ENCODE data around the gene SEMA4B. TPM values are rescaled to one million over a fixed set of nuclear protein-coding genes. Genes with fewer than 3 reads are reported as not detected.
"Not testable (repeated sequence)": the region's sequence is repeated elsewhere in the genome, so short reads cannot be mapped to it uniquely, and the experiment has no call there.

The SEMA4B gene
- total RNA-seq, 1 experiment from 2014 or later: 50.2 TPM

GRCh38 chr15:90187257-90187868, 13.8 kb upstream of the SEMA4B start:
- DNase-seq (ENCODE audit: low spot score): no peak
- TF ChIP-seq ATF2 (CRISPR knock-in tag; IDR thresholded peaks at IDR 0.05; ENCODE audit: borderline replicate concordance, low read depth): no peak
- TF ChIP-seq ZNF138 (CRISPR knock-in tag; conservative IDR thresholded peaks at IDR 0.05): no peak
- no peak for TF ChIP-seq ZBTB21 (CRISPR knock-in tag; IDR thresholded peaks at IDR 0.05; ENCODE audit: borderline replicate concordance)
- TF ChIP-seq RORB (CRISPR knock-in tag; IDR thresholded peaks at IDR 0.05): no peak
- TF ChIP-seq, protein P1, sequence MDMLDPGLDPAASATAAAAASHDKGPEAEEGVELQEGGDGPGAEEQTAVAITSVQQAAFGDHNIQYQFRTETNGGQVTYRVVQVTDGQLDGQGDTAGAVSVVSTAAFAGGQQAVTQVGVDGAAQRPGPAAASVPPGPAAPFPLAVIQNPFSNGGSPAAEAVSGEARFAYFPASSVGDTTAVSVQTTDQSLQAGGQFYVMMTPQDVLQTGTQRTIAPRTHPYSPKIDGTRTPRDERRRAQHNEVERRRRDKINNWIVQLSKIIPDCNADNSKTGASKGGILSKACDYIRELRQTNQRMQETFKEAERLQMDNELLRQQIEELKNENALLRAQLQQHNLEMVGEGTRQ (CRISPR knock-in tag; IDR thresholded peaks at IDR 0.05): no peak
- TF ChIP-seq FOXP4 (CRISPR knock-in tag; IDR thresholded peaks at IDR 0.05): no peak
- TF ChIP-seq, protein P2, sequence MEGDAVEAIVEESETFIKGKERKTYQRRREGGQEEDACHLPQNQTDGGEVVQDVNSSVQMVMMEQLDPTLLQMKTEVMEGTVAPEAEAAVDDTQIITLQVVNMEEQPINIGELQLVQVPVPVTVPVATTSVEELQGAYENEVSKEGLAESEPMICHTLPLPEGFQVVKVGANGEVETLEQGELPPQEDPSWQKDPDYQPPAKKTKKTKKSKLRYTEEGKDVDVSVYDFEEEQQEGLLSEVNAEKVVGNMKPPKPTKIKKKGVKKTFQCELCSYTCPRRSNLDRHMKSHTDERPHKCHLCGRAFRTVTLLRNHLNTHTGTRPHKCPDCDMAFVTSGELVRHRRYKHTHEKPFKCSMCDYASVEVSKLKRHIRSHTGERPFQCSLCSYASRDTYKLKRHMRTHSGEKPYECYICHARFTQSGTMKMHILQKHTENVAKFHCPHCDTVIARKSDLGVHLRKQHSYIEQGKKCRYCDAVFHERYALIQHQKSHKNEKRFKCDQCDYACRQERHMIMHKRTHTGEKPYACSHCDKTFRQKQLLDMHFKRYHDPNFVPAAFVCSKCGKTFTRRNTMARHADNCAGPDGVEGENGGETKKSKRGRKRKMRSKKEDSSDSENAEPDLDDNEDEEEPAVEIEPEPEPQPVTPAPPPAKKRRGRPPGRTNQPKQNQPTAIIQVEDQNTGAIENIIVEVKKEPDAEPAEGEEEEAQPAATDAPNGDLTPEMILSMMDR (IDR thresholded peaks at IDR 0.05): no peak
- no peak for TF ChIP-seq ZNF232 (CRISPR knock-in tag; IDR thresholded peaks at IDR 0.05)
- no peak for TF ChIP-seq IRF2 (CRISPR knock-in tag; IDR thresholded peaks at IDR 0.05; ENCODE audit: borderline replicate concordance, low read depth)
- no peak for TF ChIP-seq KAT7 (CRISPR knock-in tag; IDR thresholded peaks at IDR 0.05; ENCODE audit: borderline replicate concordance)
- no peak for TF ChIP-seq ZNF263 (CRISPR knock-in tag; IDR thresholded peaks at IDR 0.05; ENCODE audit: low read depth)
- no peak for TF ChIP-seq ZNF671 (CRISPR knock-in tag; IDR thresholded peaks at IDR 0.05)
- TF ChIP-seq TEAD4 (CRISPR knock-in tag; IDR thresholded peaks at IDR 0.05): no peak
- no peak for TF ChIP-seq ESRRA (CRISPR knock-in tag; IDR thresholded peaks at IDR 0.05; ENCODE audit: borderline replicate concordance)
- TF ChIP-seq MLX (CRISPR knock-in tag; IDR thresholded peaks at IDR 0.05): no peak
- POLR2A ChIA-PET: no interaction called here
- H3K4me1 Mint-ChIP-seq: peaks cover 30% of the 10 kb centered on the region
- no peaks in the 10 kb centered on the region for H3K27me3 Mint-ChIP-seq (ENCODE audit: low read depth)
- H3K27ac Mint-ChIP-seq: peak overlapping the region; percentile 4; the same call in 1 of the 2 replicates
- H3K36me3 Mint-ChIP-seq: no peaks in the 10 kb centered on the region
- CTCF ChIA-PET: interaction anchor here (0.6 to 3.0 kb wide), 4 partner anchors 27 to 46 kb away, joined by 4 to 7 read pairs (median 6); partner anchors contain the start of genes CIB1 and GDPGP1
- ATAC-seq: no peak
- H3K4me3 Mint-ChIP-seq: no peak overlapping the region
- H3K9me3 Mint-ChIP-seq: no peaks in the 10 kb centered on the region

DNA sequence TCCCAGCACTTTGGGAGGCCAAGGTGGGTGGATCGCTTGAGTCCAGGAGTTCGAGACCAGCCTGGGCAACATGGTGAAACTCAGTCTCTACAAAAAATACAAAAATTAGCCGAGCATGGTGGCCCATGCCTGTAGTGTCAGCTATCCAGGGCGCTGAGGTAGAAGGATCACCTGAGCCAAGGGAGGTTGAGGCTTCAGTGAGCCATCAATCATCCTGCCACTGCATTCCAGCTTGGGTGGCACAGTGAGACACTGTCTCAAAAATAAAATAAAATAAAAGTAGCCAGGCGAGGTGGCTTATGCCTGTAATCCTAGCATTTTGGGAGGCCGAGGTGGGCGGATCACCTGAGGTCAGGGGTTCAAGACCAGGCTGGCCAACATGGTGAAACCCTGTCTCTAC, 13.1 kb upstream of the SEMA4B start:
- DNase-seq (ENCODE audit: low spot score); H3K9me3 Mint-ChIP-seq; H3K36me3 Mint-ChIP-seq; POLR2A ChIA-PET; H3K27ac Mint-ChIP-seq; H3K27me3 Mint-ChIP-seq (ENCODE audit: low read depth); ATAC-seq; H3K4me3 Mint-ChIP-seq: not testable (repeated sequence)
- CTCF ChIA-PET: interaction anchor here (3.0 to 4.4 kb wide), 2 partner anchors 34 to 45 kb away, joined by 7 to 12 read pairs; partner anchors contain the start of genes CIB1 and GDPGP1
- peaks cover 30% of the 10 kb centered on the region for H3K4me1 Mint-ChIP-seq

Data from WTC11 (cell line).